HG03565 (cell line): ENCODE data around the gene SPRY4.
"Not testable (repeated sequence)": the region's sequence is repeated elsewhere in the genome, so short reads cannot be mapped to it uniquely, and the experiment has no call there.

Experiments used
- ATAC-seq: cut with Tn5 transposase; IDR thresholded peaks from one replicate; pipeline ENCODE4 v1.9.1; 2021; ENCODE audit warnings: mild to moderate bottlenecking, moderate library complexity; ENCODE audit not compliant: unreplicated experiment

SPRY4 gene, protein sequence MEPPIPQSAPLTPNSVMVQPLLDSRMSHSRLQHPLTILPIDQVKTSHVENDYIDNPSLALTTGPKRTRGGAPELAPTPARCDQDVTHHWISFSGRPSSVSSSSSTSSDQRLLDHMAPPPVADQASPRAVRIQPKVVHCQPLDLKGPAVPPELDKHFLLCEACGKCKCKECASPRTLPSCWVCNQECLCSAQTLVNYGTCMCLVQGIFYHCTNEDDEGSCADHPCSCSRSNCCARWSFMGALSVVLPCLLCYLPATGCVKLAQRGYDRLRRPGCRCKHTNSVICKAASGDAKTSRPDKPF

DNA sequence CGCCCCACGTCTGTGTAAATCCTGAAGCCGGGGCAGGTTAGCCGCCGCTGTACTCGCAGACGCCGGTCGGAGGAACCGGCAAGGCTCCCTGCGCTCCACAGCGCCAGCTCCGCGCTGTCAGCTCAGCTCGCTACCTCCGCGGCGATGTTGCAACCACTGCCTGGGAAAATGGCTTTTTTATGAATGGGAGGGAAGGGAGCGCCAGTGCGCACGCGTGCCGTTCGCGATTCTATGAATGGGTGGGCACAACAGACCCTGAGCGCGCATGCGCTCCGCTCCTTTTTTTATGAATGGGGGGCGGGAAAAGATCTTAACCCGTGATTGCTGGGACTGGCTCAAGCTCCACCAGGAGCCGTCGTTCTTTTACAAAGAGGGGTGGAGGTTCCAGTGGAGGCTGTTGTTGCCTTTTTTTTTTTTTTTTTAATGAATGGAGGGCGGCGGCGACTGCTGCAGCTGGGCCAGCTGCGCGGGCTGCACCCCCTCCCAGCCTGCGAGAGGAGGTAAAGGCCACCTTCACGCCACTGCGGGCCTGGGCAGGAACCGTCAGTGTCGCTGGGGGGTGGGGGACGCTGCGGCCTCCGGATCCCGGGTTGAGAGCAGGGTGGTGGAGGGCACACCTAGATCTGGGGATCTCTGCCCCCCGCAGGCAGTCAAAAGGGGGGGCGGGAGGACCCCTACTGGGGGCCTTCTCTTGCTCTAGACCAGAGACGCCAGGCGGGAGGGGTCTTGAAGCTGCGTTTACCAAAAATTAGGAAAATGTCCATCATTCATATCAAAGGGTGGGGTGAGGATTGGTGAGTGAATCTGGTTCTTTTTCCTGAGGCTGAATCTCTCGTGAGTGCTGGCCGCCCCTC is at the start of gene SPRY4:
SPRY4 (minus strand) TSS at position 151 of the 854 bp plus-strand sequence. CDS start 9,913 bp downstream, outside the sequence.
- ATAC-seq: peak; percentile 69

DNA sequence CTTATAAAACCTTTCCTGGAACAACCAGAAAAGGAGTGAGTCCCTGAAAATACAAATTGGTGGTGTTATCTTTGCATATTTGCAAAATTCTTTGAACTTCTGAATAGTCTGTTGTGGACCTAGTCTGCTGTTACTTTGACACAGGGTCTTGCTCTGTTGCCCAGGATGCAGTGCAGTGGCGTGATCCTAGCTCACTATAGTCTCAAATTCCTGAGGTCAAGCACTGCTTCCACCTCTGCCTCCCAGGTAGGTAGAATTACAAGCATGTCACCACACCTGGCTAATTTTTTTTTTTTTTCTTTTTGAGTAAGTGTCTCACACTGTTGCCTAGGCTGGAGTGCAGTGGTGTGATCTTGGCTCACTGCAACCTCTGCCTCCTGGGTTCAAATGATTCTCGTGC is 43.7 kb upstream of the SPRY4 start:
- no peak for ATAC-seq

DNA sequence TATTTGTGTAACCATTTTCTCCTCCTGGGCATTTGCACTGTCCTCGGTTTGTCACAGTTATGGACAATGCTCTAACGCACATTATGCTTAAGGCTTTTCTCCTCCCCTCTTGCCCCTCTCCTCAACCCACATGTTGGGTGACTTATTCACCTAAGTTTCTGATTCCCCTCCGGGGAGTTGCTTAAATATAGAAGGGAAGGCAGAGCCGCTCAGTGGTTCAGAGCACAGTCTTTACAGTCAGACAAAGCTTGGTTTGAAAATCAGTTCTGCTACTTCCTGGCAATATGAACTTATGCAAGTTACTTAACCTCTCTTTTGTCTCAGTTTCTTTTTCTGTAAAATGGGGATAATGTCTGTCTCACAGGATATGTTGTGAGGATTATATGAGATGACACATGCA is 41.2 kb upstream of the SPRY4 start:
- no peak for ATAC-seq

DNA sequence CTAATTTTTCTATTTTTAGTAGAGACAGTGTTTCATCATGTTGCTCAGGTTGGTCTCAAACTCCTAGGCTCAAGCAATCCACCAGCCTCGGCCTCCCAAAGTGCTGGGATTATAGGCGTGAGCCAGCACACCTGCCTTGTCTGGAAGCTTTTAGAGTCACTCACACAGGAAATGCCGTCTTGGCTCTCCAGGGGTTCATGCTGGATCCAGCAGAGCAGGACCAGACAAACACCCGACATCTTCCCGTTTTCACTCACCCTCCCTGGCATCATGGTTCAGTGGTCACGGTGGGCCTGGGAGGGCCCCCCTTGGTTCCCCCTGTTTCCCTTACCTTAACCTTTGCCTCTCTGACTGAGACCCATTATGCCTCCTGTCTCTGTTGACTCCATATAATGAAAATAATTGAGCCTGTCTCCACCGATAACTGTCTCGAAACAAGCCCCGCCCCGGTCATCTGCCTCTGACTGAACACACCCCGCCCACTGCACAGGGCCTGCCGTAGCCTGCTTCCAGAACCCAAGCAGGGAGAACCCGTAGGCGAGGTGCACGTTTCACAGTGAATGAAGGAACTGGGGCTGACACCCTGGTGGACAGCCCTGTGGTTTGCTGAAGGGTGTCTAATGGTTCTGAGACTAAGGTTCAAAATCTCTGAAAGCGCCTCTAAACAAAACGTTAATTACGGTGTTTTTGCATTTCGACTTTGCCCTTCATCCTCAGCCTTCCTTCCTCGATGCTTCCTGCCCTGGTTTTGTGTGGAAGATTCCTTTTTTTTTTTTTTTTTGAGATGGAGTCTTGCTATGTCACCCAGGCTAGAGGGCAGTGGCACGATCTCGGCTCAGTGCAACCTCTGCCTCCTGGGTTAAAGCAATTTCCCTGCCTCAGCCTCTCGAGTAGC is 39.7 kb upstream of the SPRY4 start:
- peak; percentile 30 for ATAC-seq

DNA sequence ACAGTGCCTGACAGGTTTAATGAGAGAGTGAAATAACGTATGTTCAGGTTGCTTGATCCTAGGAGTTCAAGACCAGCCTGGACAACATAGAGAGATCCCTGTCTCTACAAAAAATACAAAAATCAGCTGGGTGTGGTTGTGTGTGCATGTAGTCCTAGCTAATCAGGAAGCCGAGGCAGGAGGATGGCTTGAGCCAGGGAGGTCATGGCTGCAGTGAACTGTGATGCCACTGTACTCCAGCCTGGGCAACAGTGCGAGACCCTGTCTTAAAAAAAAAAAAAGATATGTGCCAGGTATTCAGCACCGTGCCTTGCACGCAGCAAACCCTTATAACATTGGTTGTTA is 38.8 kb upstream of the SPRY4 start:
- ATAC-seq: no peak

DNA sequence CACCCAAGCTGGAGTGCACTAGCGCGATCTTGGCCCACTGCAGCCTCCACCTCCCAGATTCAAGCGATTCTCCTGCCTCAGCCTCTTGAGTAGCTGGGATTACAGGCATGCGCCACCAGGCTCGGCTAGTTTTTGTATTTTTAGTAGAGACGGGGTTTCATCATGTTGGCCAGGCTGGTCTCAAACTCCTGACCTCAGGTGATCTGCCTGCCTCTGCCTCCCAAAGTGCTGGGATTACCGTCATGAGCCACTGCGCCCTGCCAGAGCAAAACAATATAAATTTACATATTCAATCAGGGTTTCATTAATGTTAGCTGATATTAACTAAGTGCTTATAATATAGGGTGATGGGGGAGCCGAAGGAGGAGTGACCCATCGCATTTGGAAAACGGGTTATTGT is 37.4 kb upstream of the SPRY4 start:
- not testable (repeated sequence) for ATAC-seq

DNA sequence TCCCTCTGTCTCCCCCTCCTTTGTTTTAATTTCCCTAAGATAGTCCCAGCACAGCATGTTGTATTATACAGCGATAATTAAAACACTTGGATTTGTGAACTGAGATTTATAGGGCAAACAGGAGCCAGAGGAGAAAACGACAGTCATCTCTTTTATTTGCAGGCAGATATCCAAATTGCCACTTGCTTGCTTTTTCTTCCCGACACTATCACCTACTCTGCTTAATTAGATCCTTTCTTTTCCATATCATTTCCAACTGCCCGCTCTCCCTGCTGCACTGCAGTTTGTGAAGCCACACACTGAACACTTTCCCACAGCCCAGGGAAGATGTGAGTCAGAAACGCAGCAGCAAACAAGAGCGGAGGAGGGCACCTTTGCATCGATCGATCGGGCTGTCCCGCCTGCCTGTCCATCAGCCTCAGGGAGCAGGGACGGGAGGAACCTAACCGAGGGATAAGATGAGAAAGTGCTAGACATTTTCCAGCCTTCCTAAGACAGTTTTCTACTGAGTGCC is 35.8 kb upstream of the SPRY4 start:
- no peak for ATAC-seq

DNA sequence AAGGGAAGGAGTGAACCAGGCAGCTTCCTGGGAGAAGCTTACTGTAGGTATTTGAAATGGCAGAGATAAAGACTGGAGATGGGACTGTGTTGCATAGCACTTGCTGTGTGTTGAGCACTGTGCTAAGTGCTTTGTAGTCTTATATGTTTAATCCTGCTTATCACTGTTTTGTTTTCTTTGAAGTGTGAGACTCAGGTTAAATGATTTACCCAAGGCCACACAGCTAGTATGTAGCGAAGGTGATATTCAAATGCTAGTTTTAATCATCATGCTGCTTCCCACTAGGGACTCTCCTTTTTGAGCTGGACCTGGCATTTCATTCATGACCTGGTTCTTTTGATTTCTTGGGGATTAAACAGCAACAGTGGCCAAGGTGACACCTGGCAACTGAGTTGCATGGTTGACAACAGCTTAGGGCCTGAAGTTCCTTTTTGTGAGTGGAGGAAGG is 35.3 kb upstream of the SPRY4 start:
- no peak for ATAC-seq

DNA sequence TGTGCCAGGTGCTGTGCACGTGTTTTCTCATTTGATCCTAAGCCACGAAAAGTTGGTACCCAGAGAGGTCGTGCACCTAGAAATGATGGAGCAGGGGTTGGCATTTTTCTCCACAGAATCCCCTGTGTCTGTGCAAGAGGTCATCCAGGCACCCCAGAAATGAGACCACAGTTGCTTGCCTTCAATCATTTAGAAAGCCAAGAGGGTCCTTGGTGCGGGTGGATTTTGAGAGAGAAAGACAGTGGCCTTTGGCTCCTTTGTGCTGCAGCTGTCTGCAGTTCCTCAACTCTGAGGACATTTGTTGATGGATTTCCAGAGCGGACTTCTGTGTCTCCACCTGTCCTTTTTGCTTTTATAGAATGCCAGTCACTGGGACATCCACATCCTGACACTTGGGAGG is 33.8 kb upstream of the SPRY4 start:
- no peak for ATAC-seq

DNA sequence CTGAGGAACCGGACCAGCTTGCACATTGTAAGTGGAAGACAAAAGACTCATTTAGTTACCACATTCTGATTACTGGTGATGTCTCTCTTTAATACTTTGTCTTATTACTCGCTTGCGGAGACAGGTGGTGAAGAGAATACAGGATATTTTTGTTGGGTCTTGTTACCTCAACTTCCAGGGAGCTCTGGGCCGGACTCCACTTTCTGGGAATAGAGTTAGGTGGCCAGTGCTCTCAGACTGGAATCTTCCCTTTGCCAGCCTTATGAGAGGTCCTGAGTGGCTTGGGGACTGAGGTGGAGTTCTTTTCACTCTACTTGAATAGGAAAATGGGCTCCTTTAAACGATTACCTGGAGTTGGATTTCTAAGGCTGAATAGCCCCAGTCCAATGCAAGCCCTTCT is 33.3 kb upstream of the SPRY4 start:
- no peak for ATAC-seq

DNA sequence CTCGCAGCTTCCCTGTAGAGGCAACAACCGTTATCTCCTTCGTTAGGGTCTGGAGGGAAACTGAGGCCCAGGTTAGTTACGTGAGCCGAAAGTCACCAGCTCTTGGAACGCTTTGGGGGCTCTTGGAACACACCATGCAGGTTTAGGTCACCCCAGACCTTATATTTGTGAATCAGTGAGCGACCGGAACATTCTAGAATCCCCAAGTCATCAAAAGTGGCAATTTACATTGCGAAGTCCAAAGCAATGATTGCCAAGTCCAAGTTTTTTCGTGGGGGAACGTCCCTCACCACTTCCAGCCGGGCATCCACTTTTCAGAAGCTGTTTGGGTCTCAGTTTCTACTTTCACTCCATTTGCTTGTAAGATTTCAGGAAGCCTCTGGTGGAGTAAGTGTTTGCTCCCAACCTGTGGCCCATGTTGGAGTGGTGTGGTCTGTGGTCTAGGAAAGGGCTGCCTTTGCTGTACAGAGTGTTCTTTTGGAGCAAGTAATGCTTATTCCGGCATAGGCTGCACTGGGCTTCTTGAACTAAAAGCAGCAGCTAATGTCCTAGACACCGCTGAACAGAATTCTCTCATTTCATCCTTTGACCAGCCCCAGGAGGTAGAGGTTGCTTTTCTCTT is 32.8 kb upstream of the SPRY4 start:
- no peak for ATAC-seq

DNA sequence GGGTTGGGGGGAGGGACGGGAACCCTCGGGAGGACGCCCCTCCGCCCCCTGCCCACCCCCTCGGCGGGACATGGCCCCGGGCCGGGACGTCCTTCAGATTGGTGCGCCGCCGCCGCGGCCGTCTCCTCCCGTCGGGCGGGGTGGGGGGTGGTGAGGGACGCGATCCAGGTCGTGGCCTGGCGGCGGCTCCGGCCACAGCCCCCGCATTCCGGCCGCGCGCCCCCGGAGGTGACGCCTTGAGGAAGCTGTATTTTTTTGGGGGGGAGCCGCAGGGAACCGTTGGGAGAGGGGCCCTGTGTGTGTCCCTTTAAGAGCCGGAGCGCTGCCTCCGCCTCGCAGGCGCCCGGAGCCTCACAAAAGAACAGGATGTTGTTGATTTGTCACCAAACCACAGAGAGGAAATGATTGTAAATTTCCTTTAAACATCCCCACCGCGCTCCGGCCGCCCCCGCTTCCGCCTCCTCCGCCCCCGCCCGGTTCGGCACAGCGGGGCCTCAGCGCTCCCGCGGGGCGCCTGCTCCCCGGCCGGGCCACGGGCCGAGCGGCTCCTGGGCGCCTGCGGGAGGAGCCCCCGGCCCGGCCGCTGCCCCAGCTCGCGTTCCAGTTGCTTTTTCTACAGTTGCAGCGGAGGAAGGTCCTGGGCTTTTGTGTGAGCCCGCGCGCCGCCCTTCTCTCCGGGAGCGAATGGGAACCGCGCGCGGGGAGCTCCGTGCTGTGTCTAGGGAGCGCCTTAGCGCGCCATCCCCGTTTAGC is 32.1 kb upstream of the SPRY4 start:
- peak; percentile 94 for ATAC-seq

DNA sequence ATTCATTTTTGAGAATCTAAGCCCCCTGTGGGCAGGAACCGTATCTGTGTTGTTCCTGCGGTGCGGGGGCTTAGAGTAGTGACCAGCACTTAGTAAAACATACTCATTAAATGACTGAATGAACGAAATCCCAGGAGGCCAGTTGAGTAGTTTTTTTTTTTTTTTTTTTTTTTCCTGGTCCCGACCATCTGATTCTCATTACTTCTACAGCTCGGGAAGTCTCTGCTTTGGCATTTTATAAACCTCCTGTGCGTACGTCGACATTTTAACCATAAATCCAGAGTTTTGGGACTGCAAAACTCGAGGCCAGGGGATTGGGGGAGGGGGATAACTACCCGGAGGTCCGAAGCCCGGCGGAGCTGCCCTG is 31.5 kb upstream of the SPRY4 start:
- ATAC-seq: no peak

DNA sequence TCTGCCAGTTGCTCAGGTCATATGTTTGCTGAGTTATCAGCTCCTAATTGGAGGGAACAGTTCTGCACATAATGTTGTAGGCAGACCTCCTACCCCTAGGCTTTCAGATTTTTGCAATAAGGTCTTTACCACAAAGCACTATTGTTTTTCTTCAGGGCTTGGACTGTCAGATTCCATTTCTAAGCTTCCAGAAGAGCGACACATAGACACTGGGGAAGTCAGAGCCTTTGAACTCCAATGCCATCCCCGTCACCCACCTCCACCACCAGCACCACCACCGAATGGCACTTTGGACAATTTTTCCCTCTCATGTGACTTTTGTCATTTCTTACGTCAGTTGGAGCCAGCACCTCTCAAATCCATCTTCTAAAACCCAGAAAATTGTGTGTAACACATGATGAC is 28.3 kb upstream of the SPRY4 start:
- ATAC-seq: no peak

DNA sequence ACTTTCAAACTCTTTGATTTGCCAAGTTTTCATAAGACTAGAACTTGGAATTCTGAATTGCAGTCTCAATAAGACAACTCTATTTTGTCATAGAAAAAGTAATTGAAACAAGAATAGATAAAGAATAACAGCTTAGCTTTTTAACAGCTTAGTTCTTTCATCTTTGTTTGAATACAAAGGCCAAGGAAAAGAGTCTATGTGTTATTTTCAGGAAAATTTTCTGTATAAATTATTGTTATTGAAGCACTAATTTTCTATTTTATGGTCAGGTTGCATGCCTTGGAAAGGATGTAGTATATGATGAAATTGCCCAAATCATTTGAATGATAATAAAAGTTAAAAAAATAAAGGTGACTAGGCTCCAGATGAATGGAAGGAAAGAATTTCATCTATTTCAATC is 25.2 kb upstream of the SPRY4 start:
- no peak for ATAC-seq

DNA sequence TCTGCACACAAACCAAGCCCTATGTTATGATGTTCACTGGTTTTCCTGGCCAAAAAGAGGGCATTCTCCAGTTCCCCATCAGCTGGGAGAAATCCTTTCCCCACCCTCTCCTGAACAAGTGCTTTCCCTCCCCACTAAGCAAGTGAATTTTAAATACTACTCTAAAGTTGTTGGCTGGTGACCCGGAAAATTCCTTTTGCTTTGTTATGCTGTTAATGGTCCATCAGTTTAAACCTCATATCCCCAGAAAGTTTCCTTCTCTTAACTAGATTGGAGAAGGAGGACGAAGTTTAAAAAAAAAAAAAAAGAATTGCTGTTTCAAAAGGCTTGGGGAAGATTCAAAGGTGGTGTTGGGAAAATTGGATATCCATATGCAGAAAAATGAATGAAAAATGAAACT is 21.9 kb upstream of the SPRY4 start:
- ATAC-seq: no peak

DNA sequence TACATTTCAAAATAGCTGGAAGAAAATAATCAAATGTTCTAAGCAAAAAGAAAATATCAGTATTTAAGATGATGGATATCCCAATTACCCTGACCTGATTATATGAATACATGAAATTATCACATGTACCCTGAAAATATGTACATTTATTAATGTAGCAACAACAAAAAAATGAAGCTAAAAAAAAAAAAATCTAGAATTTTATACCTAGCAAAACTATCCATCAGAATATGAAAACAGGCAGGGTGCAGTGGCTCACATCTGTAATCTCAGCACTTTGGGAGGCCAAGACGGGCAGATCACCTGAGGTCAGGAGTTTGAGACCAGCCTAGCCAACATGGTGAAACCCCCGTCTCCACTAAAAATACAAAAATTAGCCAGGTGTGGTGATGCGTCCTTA is 20.1 kb upstream of the SPRY4 start:
- not testable (repeated sequence) for ATAC-seq

DNA sequence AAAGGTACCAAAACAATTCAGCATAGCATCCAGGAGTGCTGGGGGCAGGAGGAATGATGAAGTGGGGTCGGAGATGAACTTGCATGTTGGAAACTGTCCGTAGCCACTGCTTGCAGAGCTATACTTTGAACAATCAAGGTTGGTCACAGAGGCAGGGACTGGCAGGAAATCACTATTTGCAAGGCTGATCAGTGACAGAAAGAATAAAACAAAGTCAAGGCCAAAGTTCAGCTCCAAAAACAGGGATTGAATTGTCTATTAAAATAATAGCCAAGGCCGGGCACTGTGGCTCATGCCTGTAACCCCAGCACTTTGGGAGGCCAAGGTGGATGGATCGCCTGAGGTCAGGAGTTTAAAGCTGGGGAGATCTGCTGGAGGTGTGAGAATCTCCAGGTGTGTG is 18.7 kb upstream of the SPRY4 start:
- ATAC-seq: no peak

DNA sequence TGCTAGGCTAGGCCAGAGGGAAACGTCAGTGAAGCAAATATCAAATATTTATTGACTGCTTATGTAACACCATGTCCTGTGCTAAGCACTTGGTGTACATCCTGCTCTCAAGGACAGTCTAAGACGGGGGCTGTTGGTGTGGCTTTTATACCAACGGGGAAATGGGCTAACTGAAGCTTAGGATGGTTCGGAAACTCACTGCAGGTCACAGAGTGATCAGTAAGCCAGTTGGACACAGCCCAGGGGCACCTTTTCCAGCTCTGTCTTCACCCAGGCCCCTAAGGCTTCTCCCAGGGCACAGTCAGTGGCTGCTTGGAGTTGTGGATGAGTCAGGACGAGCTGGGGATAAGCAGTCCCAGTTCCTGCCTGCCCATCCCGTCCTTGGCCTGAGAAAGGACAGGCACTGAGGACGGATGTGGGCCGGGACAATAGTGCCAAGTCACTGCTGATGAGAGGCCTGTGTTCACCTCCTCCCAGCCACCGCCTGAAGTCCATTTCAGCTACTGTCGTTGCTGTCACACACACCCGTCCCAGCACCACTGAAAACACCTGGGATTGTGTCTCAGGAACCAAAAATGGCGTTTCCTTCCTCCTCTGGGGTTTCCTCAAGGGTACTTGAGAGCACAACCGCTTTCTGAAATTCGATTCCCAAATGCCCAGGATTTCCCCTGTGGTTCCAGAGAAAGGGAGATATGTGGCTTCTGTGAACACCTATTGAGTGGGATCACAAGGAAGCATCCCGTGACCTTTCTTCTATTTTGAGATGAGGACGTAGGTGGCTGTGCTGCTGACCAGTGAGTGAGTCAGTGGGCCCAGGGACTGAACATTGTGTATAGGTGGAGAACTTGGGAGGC is 17.5 kb upstream of the SPRY4 start:
- no peak for ATAC-seq
